Right cardiac atrium (tissue), 5 donors: ENCODE measurements around the gene C5AR1. TPM values are rescaled to one million over a fixed set of nuclear protein-coding genes. Genes with fewer than 3 reads are reported as not detected.

Source experiments
- ATAC-seq, 2 donors: fragments of 200-7000 bp; cut with Tn5 transposase; one replicate each; pipeline versions ENCODE4 v1.8.0 to v1.9.1; 2020; ENCODE audit warnings: moderate library complexity in 2 of 2, mild to moderate bottlenecking in 1 of 2
- DNase-seq, 3 donors: peaks; one replicate each; pipeline ENCODE4 v3.0.0-alpha.2; 2020
- H3K27ac ChIP-seq: one replicate; pipeline ENCODE4 v1.5.1; 2013; ENCODE audit warnings: mild to moderate bottlenecking, low read length, control low read depth, moderate library complexity
- H3K27me3 ChIP-seq: one replicate; pipeline ENCODE4 v1.6.1; 2013; ENCODE audit not compliant: control insufficient read depth, insufficient read depth
- H3K4me1 ChIP-seq: one replicate; pipeline ENCODE4 v1.6.1; 2013; ENCODE audit warnings: low read length; ENCODE audit not compliant: control insufficient read depth, insufficient read depth
- H3K4me3 ChIP-seq: one replicate; pipeline ENCODE4 v1.5.1; 2013; ENCODE audit warnings: low read length, control low read depth
- H3K9me3 ChIP-seq: one replicate; pipeline ENCODE4 v1.6.1; 2013; ENCODE audit warnings: low read length; ENCODE audit not compliant: control insufficient read depth
- WGBS: extraction: QIAGEN DNeasy Blood & Tissue Kit; methylation state at CpG from one replicate; pipeline ENCODE4 v1.1.7; 2013; 5-methylcytosine and 5-hydroxymethylcytosine counted together
- intact Hi-C, 4 donors: fragments of 100-400 bp; cut with DNase I; formaldehyde crosslinking; loops; one replicate each; pipeline versions ENCODE4 v1.11.0 to v1.14.0; 2022 to 2023
- polyA plus RNA-seq: library from polyadenylated mRNA; stranded (reverse); fragments of 200-250 nt; gene quantifications from one replicate; pipeline ENCODE4 v1.2.3, GENCODE V29; 2013
- total RNA-seq, 4 donors: library from RNA; stranded (reverse); fragmentation: NEBNext Ultra II Directional; extraction: Animal tissue kit (Norgen Biotek cat#: 25700); gene quantifications; one replicate each; pipeline ENCODE4 v1.2.1, GENCODE V29; 2021
- donor health status: healthy with polysubstance abuse.
- donor health status: DM: no; HTN: yes; CAD: no.
- donor health status: DM: no; HTN: no; CAD: no.
- donor health status: DM: no; HTN: yes; CAD: no; lungs with severe emphysema.
- donor health status: DM: yes; HTN: yes; CAD: no.

The C5AR1 gene
- total and polyA plus RNA-seq, 5 donors, result 2.3 to 11.7 (median 6.3) TPM

GRCh38 chr19:47313754-47314295, 4.2 kb downstream of the C5AR1 start:
- DNase-seq (no peak), ATAC-seq (no peak)
- 77% methylated on average over 10 of the region's 10 CpGs for WGBS
- no peak overlapping the region for H3K4me3 ChIP-seq
- H3K4me1 ChIP-seq, result no peaks in the 10 kb centered on the region
- intact Hi-C loops, result no loop called here
- no peaks in the 10 kb centered on the region for H3K27me3 ChIP-seq
- no peaks in the 10 kb centered on the region for H3K9me3 ChIP-seq
- no peak overlapping the region for H3K27ac ChIP-seq

GRCh38 chr19:47315125-47315821, 5.6 kb downstream of the C5AR1 start:
- Histone ChIP-seq H3K4me3 (no peak overlapping the region), H3K27me3 (no peaks in the 10 kb centered on the region), H3K9me3 (no peaks in the 10 kb centered on the region), H3K4me1 (no peaks in the 10 kb centered on the region), H3K27ac (peak overlapping the region; percentile 54)
- WGBS, result 38% methylated on average over 12 of the region's 12 CpGs
- DNase-seq, result peak in 2 of 3 donors; percentile 62 to 71
- intact Hi-C loops, result no loop called here
- peak; percentile 77 to 89 for ATAC-seq

GRCh38 chr19:47316513-47316912, 6.9 kb downstream of the C5AR1 start:
- ATAC-seq, result no peak
- 89% methylated on average over 4 of the region's 4 CpGs for WGBS
- Histone ChIP-seq H3K27ac (no peak overlapping the region), H3K4me3 (no peak overlapping the region), H3K27me3 (no peaks in the 10 kb centered on the region), H3K9me3 (no peaks in the 10 kb centered on the region), H3K4me1 (no peaks in the 10 kb centered on the region)
- DNase-seq, result no peak
- intact Hi-C loops, result no loop called here

- H3K27ac ChIP-seq, result no peak overlapping the region
- intact Hi-C loops, result no loop called here
- no peak overlapping the region for H3K4me3 ChIP-seq
- no peaks in the 10 kb centered on the region for H3K9me3 ChIP-seq
- ATAC-seq (no peak), DNase-seq (no peak)
- 89% methylated on average over 46 of the region's 46 CpGs for WGBS
- H3K27me3 ChIP-seq, result no peaks in the 10 kb centered on the region
- no peaks in the 10 kb centered on the region for H3K4me1 ChIP-seq
Measured at GRCh38 chr19:47319923-47320871, 10.5 kb downstream of the C5AR1 start.

GRCh38 chr19:47321630-47322029, 12.0 kb downstream of the C5AR1 start:
- Histone ChIP-seq H3K4me3 (no peak overlapping the region), H3K4me1 (no peaks in the 10 kb centered on the region), H3K27me3 (no peaks in the 10 kb centered on the region), H3K9me3 (no peaks in the 10 kb centered on the region), H3K27ac (no peak overlapping the region)
- 87% methylated on average over 1 of the region's 1 CpG for WGBS
- no peak for ATAC-seq
- no peak for DNase-seq
- intact Hi-C loops, result no loop called here

- H3K4me1 ChIP-seq, result no peaks in the 10 kb centered on the region
- no peak for ATAC-seq
- WGBS, result 68% methylated on average over 2 of the region's 2 CpGs
Measured at GRCh38 chr19:47322058-47322457, 12.4 kb downstream of the C5AR1 start.

GRCh38 chr19:47323409-47323808, 13.7 kb downstream of the C5AR1 start:
- no peaks in the 10 kb centered on the region for H3K9me3 ChIP-seq
- H3K27me3 ChIP-seq, result no peaks in the 10 kb centered on the region
- WGBS, result 73% methylated on average over 8 of the region's 8 CpGs
- H3K27ac ChIP-seq, result no peak overlapping the region
- intact Hi-C loops, result no loop called here
- no peak for ATAC-seq
- H3K4me1 ChIP-seq, result no peaks in the 10 kb centered on the region
- no peak overlapping the region for H3K4me3 ChIP-seq
- no peak for DNase-seq

More at GRCh38 chr19:47322058-47322457, 12.4 kb downstream of the C5AR1 start:
- no peak for DNase-seq
- Histone ChIP-seq H3K9me3 (no peaks in the 10 kb centered on the region), H3K27me3 (no peaks in the 10 kb centered on the region), H3K27ac (no peak overlapping the region), H3K4me3 (no peak overlapping the region)
- intact Hi-C loops, result no loop called here

- Histone ChIP-seq H3K9me3 (no peaks in the 10 kb centered on the region), H3K27ac (peak overlapping the region; percentile 1), H3K4me1 (no peaks in the 10 kb centered on the region), H3K27me3 (no peaks in the 10 kb centered on the region), H3K4me3 (no peak overlapping the region)
- DNase-seq (peak in 1 of 3 donors; percentile 68), ATAC-seq (peak; percentile 49 to 69)
- intact Hi-C loops, result no loop called here
- 71% methylated on average over 12 of the region's 12 CpGs for WGBS
Measured at GRCh38 chr19:47323872-47324271, 14.2 kb downstream of the C5AR1 start.

- Histone ChIP-seq H3K4me3 (no peak overlapping the region), H3K27ac (no peak overlapping the region), H3K9me3 (no peaks in the 10 kb centered on the region), H3K4me1 (no peaks in the 10 kb centered on the region), H3K27me3 (no peaks in the 10 kb centered on the region)
- 36% methylated on average over 9 of the region's 9 CpGs for WGBS
- DNase-seq (peak in 1 of 3 donors; percentile 77), ATAC-seq (peak; percentile 83)
- intact Hi-C loops, result no loop called here
Measured at GRCh38 chr19:47324502-47324901, 14.8 kb downstream of the C5AR1 start.

- no peaks in the 10 kb centered on the region for H3K27me3 ChIP-seq
- intact Hi-C loops, result no loop called here
- peak overlapping the region; percentile 32 for H3K27ac ChIP-seq
- peak; percentile 55 to 64 for ATAC-seq
- WGBS, result 42% methylated on average over 9 of the region's 9 CpGs
- no peak for DNase-seq
- no peak overlapping the region for H3K4me3 ChIP-seq
- H3K4me1 ChIP-seq, result no peaks in the 10 kb centered on the region
- H3K9me3 ChIP-seq, result no peaks in the 10 kb centered on the region
Measured at GRCh38 chr19:47330466-47330869, 20.8 kb downstream of the C5AR1 start.

- H3K27ac ChIP-seq, result no peak overlapping the region
- H3K4me3 ChIP-seq, result no peak overlapping the region
- no peaks in the 10 kb centered on the region for H3K4me1 ChIP-seq
- intact Hi-C loops, result no loop called here
- no peak for ATAC-seq
- no peaks in the 10 kb centered on the region for H3K27me3 ChIP-seq
- H3K9me3 ChIP-seq, result no peaks in the 10 kb centered on the region
- no peak for DNase-seq
- 89% methylated on average over 6 of the region's 6 CpGs for WGBS
Measured at GRCh38 chr19:47331490-47331889, 21.8 kb downstream of the C5AR1 start.
